Caco-2 (cell line): ENCODE data around the gene ARL3. TPM values are rescaled to one million over a fixed set of nuclear protein-coding genes. Genes with fewer than 3 reads are reported as not detected.
A peak's percentile ranks its signal among the peaks of the same experiment; 100 is the strongest.

Experiments
- BruUV-seq: library from RNA; stranded (reverse); fragments of 400-500 nt; replicated peaks from 2 replicates; lab custom pipeline; 2021; lab: Mats Ljungman, UMichigan
- CTCF ChIA-PET: fragments of 300-600 bp; sonication (Branson Sonifier 250); formaldehyde crosslinking; loops from one replicate; lab custom pipeline; 2022; ENCODE audit warnings: antibody characterized with exemption; lab: Charles Lee
- POLR2A ChIA-PET: fragments of 300-600 bp; sonication (Branson Sonifier 250); formaldehyde crosslinking; loops from one replicate; lab custom pipeline; 2022; ENCODE audit warnings: antibody characterized with exemption; lab: Charles Lee
- DNase-seq, 2 experiments: peaks; one replicate each; pipeline versions ENCODE4 v3.0.0 to v3.0.0-alpha.2; 2020 to 2022
- H3K27me3 ChIP-seq: replicated peaks from 2 replicates; pipeline ENCODE4 v1.6.0; 2011; ENCODE audit warnings: low read length; ENCODE audit not compliant: control insufficient read depth, insufficient read depth
- H3K36me3 ChIP-seq: 2 replicates; pipeline ENCODE4 v1.5.1; 2011; ENCODE audit warnings: low read length; ENCODE audit not compliant: control insufficient read depth, insufficient read depth
- H3K4me1 ChIP-seq: fragments of 250-450 bp; sonication (Bioruptor Pico); 2 replicates; pipeline ENCODE4 v1.5.1; 2020; ENCODE audit warnings: mild to moderate bottlenecking
- H3K4me3 ChIP-seq: 2 replicates; pipeline ENCODE4 v1.5.1; 2011; ENCODE audit warnings: low read depth, mild to moderate bottlenecking, control low read depth, low read length
- H3K9me3 ChIP-seq: fragments of 250-450 bp; sonication (Bioruptor Pico); 2 replicates; pipeline ENCODE4 v1.5.1; 2020; ENCODE audit warnings: mild to moderate bottlenecking, moderate library complexity
- H3K27ac Mint-ChIP-seq: one replicate; pipeline ENCODE4 v1.8.0; 2022; ENCODE audit warnings: mixed read lengths; ENCODE audit not compliant: unreplicated experiment
- H3K27me3 Mint-ChIP-seq: one replicate; pipeline ENCODE4 v1.8.0; 2022; ENCODE audit warnings: mixed read lengths; ENCODE audit not compliant: insufficient read depth, unreplicated experiment
- H3K36me3 Mint-ChIP-seq: one replicate; pipeline ENCODE4 v1.8.0; 2022; ENCODE audit warnings: mild to moderate bottlenecking, mixed read lengths; ENCODE audit not compliant: insufficient read depth, unreplicated experiment
- H3K4me1 Mint-ChIP-seq: one replicate; pipeline ENCODE4 v1.8.0; 2022; ENCODE audit warnings: low read depth, mixed read lengths; ENCODE audit not compliant: unreplicated experiment
- H3K4me3 Mint-ChIP-seq: one replicate; pipeline ENCODE4 v1.8.0; 2022; ENCODE audit warnings: mild to moderate bottlenecking, moderate library complexity, mixed read lengths; ENCODE audit not compliant: unreplicated experiment
- H3K9me3 Mint-ChIP-seq: one replicate; pipeline ENCODE4 v1.8.0; 2022; ENCODE audit warnings: mixed read lengths; ENCODE audit not compliant: unreplicated experiment
- intact Hi-C: fragments of 100-400 bp; cut with micrococcal nuclease; formaldehyde crosslinking; loops from one replicate; pipeline ENCODE4 v1.10.0; 2022; ENCODE audit not compliant: unreplicated experiment
- total RNA-seq: library from RNA; stranded (reverse); gene quantifications from 2 replicates; pipeline ENCODE4 v1.2.3, GENCODE V29; 2022
- TF ChIP-seq, protein P1 (sequence below), 2 experiments: fragments of 200-600 bp in 1 of 2; IDR thresholded peaks; 1 replicate in 1 of 2; 2 replicates in 1 of 2; pipeline versions ENCODE4 v1.5.1 to v1.8.0; 2011 to 2022; ENCODE audit warnings: antibody characterized with exemption in 1 of 2, control low read depth in 1 of 2, inconsistent platforms in 1 of 2, low read depth in 1 of 2, low read length in 1 of 2, mild to moderate bottlenecking in 1 of 2, moderate library complexity in 1 of 2; ENCODE audit not compliant: insufficient read depth in 1 of 2, severe bottlenecking in 1 of 2, unreplicated experiment in 1 of 2

Gene ARL3
- total RNA-seq, 1 experiment from 2014 or later: 7.8 TPM

GRCh38 chr10:102648269-102648888 is 65.8 kb downstream of the ARL3 start:
- Histone ChIP-seq H3K9me3 (no peaks in the 10 kb centered on the region), H3K36me3 (peaks cover under 1% of the 10 kb centered on the region; the same call in 1 of the 2 replicates), H3K4me1 (peaks cover 11% of the 10 kb centered on the region), H3K27me3 (no peaks in the 10 kb centered on the region), H3K4me3 (no peak overlapping the region)
- CTCF ChIA-PET: no interaction called here
- Mint-ChIP-seq H3K27me3 (no peaks in the 10 kb centered on the region), H3K4me1 (peaks cover 11% of the 10 kb centered on the region), H3K4me3 (no peak overlapping the region), H3K9me3 (no peaks in the 10 kb centered on the region), H3K36me3 (peaks cover 12% of the 10 kb centered on the region), H3K27ac (no peak overlapping the region)
- POLR2A ChIA-PET: no interaction called here
- TF ChIP-seq, protein P1, sequence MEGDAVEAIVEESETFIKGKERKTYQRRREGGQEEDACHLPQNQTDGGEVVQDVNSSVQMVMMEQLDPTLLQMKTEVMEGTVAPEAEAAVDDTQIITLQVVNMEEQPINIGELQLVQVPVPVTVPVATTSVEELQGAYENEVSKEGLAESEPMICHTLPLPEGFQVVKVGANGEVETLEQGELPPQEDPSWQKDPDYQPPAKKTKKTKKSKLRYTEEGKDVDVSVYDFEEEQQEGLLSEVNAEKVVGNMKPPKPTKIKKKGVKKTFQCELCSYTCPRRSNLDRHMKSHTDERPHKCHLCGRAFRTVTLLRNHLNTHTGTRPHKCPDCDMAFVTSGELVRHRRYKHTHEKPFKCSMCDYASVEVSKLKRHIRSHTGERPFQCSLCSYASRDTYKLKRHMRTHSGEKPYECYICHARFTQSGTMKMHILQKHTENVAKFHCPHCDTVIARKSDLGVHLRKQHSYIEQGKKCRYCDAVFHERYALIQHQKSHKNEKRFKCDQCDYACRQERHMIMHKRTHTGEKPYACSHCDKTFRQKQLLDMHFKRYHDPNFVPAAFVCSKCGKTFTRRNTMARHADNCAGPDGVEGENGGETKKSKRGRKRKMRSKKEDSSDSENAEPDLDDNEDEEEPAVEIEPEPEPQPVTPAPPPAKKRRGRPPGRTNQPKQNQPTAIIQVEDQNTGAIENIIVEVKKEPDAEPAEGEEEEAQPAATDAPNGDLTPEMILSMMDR (IDR thresholded peaks at IDR 0.05; ENCODE audit: insufficient read depth in 1 of 2, low read depth in 1 of 2, low read length in 1 of 2, severe bottlenecking in 1 of 2, unreplicated experiment in 1 of 2): no peak
- BruUV-seq: no TSS peak
- intact Hi-C loops: no loop called here
- DNase-seq: no peak

DNA sequence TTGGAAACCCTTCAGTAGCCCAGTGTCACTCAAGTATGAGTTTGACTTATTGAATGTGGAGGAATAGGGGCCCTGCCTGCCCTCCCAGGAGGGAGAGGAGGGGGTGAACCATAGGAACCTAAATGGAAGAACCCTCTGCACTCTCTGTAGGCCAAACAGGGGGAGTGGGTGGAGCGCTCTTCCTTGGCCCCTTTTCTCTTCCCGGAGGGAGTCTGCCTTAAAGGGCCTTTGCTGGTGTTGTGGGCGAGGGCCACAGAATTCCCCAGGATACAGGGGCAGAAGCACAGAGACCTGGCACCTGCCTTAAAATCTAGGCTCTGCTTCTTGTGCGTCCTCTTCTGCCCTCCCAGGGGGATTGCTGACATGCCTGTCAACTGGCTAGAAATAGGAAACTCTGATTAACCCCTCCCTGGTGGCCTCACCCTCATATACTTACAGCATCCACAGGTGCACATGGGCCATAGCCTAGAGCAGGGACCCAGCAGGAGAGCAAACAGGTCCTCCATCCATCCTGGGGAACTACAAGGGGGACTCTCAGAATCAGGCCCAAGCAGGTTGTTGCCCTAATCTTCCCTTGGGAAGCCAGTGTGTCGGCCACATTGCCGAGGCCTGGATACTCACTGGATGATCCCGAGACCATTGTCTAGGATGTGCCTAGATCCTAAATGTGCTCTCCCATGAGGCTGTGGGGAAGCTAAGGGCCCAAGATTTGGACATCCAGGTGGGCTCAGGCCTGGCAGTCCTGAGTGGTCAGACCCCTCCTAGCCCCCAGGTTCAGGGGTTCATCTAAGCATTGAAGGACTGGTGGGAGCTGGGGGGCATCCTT is 66.5 kb downstream of the ARL3 start:
- Histone ChIP-seq H3K4me3 (no peak overlapping the region), H3K36me3 (no peaks in the 10 kb centered on the region), H3K27me3 (no peaks in the 10 kb centered on the region), H3K4me1 (peaks cover 11% of the 10 kb centered on the region), H3K9me3 (no peaks in the 10 kb centered on the region)
- Mint-ChIP-seq H3K4me1 (peaks cover 11% of the 10 kb centered on the region), H3K27ac (no peak overlapping the region), H3K4me3 (no peak overlapping the region), H3K27me3 (no peaks in the 10 kb centered on the region), H3K9me3 (no peaks in the 10 kb centered on the region), H3K36me3 (peaks cover 17% of the 10 kb centered on the region)
- ChIA-PET CTCF (no interaction called here), POLR2A (no interaction called here)
- intact Hi-C loops: no loop called here
- no peak for DNase-seq
- BruUV-seq: no TSS peak
- TF ChIP-seq, protein P1 (IDR thresholded peaks at IDR 0.05; ENCODE audit: insufficient read depth in 1 of 2, low read depth in 1 of 2, low read length in 1 of 2, severe bottlenecking in 1 of 2, unreplicated experiment in 1 of 2): no peak

- Mint-ChIP-seq H3K4me3 (peak overlapping the region; percentile 92), H3K27me3 (no peaks in the 10 kb centered on the region), H3K4me1 (peaks cover 11% of the 10 kb centered on the region), H3K9me3 (no peaks in the 10 kb centered on the region), H3K36me3 (peaks cover 17% of the 10 kb centered on the region), H3K27ac (peak overlapping the region; percentile 84)
- no peak for DNase-seq
- Histone ChIP-seq H3K9me3 (no peaks in the 10 kb centered on the region), H3K36me3 (no peaks in the 10 kb centered on the region), H3K27me3 (no peaks in the 10 kb centered on the region), H3K4me1 (peaks cover 11% of the 10 kb centered on the region), H3K4me3 (peak overlapping the region; percentile 74)
- intact Hi-C loops: no loop called here
- BruUV-seq: no TSS peak
- ChIA-PET CTCF (interaction anchor here (0.6 kb wide), 1 partner anchor 17 kb away, joined by 7 read pairs; no protein-coding TSS in a partner anchor), POLR2A (no interaction called here)
- TF ChIP-seq, protein P1 (IDR thresholded peaks at IDR 0.05; ENCODE audit: insufficient read depth in 1 of 2, low read depth in 1 of 2, low read length in 1 of 2, severe bottlenecking in 1 of 2, unreplicated experiment in 1 of 2): no peak
These were observed 67.4 kb downstream of the ARL3 start for GRCh38 chr10:102646610-102647442.
